Activated CD8-positive, alpha-beta memory T cell treated with anti-CD3 and anti-CD28 coated beads for 24 hours (primary cell): ENCODE results near the gene SLC25A10.

Experiments used
- DNase-seq: peaks from one replicate; pipeline ENCODE4 v3.0.0-alpha.2; 2020

The SLC25A10 gene, protein sequence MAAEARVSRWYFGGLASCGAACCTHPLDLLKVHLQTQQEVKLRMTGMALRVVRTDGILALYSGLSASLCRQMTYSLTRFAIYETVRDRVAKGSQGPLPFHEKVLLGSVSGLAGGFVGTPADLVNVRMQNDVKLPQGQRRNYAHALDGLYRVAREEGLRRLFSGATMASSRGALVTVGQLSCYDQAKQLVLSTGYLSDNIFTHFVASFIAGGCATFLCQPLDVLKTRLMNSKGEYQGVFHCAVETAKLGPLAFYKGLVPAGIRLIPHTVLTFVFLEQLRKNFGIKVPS

DNA sequence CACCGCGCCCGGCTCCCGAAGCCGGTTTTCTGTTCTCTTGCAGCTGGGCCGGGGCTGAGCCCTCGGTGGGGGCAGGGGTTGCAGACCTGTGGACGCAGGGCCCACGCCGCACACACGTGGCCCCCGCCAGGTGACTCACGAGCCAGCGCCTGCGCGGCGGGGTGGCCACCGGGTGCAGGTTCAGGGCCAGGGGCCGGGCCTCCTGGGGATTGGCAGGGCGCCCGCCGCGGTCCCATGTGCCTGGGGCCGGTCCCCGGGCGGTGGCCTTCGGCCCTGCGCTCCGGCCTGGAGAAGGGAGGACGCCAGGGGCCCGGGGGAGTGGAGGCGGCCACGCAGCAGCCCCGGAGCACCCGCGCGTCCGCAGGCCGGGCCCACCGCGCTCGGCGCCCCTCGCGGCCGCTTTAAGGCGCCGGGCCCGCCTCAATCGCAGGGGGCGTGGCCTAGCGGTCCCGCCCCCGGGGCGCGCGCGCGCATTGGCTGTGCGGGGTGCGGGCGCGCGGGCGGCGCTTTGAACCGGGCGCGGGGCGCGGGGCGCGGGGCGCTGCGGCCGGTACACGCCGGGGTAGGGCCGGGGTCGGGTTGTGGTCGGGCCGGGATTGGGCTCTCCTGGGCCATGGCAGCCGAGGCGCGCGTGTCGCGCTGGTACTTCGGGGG, at the start of gene SLC25A10:
Gene SLC25A10 (plus strand): TSS at position 471 of the 654 bp plus-strand sequence. CDS start 143 bp downstream, at position 614.
- DNase-seq, result peak; percentile 94

DNA sequence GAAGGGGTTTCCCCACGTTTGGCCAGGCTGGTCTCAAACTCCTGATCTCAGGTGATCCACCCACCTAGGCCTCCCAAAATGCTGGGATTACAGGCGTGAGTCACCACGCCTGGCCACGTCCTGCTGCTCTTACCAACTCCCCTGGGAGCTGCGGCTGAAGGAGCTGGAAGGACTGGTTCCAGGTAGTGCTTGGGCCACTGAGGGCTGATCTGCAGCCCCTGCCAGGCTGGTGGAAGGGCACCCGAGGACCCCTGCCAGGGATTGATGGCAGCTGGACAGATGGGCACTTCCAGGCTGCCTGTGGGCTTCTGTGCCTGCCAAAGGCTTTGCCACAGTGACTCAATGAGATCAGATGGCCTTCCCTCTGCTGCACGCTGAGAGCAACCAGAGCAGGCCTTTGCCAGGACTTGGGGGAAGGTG, 48.0 kb upstream of the SLC25A10 start:
- DNase-seq, result peak; percentile 66

DNA sequence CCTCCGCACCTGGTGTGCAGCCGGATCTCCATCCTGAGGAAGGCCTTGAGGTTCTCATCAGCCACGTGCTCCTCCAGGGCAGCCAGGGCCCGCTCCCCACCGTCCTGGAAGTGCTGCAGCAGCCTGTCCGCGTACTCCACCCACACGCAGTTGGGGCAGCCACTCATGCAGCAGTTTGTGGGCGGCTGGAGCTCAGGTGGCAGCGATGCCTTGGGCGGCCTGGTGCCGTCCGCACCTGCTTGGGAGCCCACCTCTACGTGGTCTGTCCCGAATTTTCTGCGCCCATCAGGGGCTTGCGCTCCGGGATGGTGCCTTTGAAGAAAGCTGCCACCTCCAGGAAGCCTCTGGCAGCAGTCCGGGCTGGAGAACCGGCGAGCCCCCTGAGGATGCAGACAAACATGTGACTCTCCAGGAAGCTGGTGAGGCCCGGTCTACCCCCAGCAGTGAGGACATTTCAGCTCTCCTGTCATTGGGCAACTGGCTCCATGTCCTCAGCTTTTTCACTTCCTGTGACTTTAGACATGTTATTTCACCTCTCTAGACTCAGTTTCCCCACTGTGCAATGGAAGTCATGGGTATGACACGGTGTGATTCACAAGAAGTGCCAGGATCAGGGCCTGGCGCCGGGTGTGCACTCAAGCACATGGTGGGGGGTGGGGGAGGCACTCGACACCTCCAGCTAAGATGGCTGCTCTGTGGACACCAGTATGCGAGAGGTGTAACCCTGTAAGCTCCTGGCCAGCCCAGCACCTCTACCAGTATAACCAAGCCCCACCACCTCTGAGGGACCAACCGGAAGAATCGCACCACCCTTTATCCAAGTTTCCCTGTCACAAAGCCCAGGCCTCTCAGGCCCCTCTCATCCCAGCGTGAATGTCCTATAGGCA, 46.6 kb upstream of the SLC25A10 start:
- DNase-seq, result peak; percentile 88

DNA sequence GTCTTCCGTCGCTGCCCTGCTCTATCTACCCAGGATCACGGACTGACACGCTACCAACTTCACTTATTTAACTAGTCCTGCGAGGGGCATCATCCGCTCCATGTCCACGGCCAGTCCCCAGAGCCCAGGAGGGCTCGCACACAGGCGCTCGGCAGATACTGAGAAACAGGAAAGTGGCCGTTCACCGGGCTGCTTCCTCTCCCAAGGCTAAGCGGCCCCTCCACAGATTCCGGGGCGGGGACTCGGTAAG, 46.1 kb upstream of the SLC25A10 start:
- no peak for DNase-seq

DNA sequence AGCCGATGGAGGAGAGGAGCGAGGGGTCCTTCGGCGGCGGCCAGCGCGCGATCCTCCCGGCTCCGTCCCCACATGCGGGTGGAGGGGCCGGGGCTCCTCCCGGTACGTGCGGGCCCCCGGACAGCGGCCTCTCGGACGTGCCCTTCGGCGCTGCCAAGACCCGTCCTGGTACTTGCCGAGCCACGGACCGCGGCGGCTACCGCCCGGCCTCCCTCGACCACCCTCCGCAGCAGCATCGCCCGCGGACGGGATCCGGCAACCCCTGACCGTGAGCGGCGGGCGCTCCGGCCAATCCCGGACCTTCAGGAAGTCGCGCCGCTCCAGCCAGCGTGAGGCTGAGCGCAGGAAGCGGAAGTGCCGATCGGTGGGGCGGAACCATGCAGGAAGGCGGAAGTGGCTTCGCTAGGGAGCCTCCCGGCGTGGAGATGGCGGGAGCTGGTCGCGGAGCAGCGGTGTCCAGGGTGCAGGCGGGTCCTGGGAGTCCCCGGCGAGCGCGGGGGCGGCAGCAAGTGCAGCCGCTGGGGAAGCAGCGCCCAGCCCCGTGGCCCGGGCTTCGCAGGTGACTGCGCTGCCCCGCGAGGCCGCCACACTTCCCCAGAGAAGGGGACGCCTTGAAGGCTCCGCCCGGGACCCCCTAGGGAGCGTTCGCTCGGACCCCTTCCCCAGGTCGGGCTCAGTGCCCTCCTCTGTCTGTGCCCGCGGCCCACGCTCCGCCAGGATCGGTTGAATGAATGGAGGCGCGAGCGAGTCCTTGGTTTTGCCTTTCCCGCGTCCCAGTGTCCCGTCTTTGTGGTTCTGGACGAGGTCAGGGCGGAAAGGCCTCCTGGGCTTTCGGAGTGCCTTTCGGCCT, 45.5 kb upstream of the SLC25A10 start, which contains the start of the genes CCDC137 and OXLD1:
Gene CCDC137 (plus strand): TSS at position 396 of the 850 bp plus-strand sequence. CDS start 30 bp downstream, at position 426.
Gene OXLD1 (minus strand): TSS at position 264 of the 850 bp plus-strand sequence. CDS start 28 bp downstream, at position 236.
- peak; percentile 95 for DNase-seq

DNA sequence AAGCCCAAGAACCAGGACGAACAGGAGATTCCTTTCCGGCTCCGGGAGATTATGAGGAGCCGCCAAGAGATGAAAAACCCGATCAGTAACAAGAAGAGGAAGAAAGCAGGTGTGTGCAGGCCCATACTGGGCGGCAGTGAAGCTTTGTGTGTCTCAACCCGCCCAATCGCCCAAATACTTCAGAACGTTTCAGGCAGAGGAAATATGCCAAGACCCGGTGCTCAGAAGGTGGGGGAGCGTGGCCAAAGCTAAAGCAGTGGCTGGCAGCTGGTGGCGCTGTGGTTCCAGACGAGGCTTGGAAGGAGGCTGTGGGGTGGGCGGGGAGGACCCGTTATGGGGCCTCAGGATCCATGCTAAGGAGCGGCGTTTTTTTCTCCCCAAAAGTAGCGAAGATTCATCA, 44.3 kb upstream of the SLC25A10 start:
- DNase-seq, result no peak

DNA sequence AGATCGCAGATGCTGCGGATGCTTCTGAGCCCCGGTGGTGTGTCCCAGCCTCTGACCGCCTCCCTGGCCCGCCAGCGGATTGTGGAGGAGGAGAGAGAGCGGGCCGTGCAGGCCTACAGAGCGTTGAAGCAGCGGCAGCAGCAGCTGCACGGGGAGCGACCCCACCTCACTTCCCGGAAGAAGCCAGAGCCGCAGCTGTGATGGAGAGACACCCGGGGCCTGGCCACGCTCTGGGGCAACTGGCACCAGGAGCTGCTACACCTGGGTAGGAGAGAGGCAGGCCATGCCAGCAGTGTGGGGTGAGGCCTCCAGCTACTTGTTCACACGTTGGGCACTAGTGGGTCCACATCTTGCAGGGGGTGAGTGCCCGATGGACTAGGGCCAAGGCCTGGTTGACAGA, 39.6 kb upstream of the SLC25A10 start:
- no peak for DNase-seq

DNA sequence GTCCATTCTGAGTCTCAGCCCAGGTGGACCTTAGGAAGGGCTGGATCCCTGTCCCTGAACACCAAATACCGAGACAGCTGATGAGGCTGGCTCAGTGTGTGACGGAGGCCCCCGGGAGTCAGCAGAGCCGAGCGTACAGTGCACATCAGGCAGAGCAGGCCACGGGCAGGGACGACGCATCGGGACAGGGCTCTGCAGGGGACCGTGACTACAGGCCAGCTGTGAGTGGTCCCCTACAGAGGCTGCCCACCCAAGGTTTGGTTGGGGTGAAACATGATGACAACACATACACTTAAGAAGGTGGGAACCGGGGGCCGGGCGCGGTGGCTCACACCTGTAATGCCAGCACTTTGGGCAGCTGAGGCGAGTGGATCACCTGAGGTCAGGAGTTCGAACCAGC, 39.1 kb upstream of the SLC25A10 start:
- no peak for DNase-seq

DNA sequence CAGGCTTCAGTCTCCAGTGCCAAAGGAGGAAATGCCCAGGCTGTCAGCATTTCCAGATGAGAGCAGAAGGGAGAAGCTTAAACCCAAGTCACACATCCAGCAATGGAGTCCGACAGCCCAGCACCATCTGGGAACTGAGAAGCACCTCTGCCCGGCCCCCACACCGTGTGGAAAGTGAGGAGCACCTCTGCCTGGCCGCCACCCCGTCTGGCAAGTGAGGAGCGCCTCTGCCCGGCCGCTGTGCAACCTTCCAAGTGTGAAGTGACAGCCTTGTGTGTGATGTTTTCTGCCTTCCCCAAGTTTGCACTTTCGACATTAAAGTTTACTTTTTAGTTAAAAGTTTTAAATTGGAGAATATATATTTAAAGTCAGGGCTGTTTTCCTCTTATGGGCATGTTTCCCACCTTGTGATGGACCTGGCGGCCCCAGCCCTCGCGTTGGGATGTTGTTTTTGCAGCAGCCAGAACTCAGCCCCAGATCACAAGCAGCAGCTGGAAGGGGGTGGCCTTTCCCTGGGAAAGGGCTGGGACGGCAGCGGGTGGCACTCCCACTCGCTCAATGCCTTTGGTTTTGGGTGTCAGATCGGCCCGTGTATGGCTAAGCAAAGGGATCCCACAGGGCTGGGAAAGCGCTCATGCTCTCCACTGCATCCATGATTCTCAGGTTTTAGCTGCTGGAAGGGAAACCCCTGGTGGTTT, 38.4 kb upstream of the SLC25A10 start:
- no peak for DNase-seq

DNA sequence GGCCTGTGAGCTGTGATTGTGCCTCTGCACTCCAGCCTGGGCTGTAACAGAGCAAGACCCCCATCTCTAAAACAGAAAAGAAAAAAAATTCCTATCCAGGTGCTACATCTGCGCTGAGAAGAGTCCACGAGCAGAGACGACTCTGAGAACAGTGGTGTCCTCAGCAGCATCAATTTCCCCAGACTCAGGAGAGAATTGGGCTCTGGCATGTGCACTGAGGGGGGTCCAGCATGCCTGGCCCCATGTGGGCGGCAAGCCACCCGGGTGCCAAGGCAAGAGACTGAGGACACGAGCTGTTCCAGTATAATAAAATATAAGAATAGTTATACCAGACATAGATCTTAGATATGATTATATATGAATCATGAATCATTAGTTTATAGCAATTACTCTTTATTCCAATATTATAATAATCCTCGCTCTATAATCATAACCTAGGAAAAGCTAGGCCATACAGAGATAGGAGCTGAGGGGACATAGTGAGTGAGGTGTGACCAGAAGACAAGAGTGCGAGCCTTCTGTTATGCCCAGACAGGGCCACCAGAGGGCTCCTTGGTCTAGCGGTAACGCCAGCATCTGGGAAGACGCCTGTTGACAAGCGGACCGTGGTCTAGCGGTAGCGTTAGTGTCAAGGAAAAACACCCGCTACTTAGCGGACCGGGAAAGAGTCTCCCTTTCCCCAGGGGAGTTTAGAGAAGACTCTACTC, 36.4 kb upstream of the SLC25A10 start:
- DNase-seq, result peak; percentile 71

DNA sequence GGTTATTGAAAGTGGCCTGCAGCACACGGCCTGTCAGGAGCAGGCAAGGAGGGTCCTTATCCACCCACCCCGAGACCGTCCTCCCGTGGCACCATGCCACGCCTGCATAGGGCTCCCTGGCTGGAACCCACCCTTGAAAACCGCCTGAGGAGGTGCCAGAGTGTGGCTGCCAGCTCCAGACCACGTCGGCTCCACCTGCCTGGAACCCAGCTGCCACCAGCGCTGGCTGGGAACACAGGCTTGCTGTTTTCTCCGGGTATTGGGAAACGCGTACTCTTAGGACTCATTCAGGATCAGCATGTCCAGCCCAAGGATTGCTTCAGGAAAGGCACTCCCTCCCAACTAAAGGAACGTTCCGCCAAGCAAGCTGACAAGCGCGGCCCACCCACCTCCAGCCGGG, 35.2 kb upstream of the SLC25A10 start:
- DNase-seq, result no peak

DNA sequence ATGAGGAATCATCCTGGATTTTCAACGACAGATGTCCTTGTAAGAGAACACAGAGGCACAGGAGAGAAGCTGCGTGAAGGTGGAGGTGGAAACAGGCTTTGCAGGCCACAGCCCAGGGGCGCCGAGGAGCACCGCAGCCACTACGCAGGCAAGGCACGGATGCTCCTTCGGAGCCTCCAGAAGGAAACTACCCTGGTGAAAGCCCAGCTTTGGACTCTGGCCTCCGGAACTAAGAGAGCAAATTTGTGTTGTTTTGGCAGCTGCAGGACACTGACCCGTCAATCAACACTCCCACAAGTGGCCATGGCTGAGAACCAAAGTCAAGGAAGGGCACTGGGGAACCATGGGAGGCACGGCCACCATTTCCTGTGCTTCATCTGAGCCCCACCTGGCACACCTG, 31.9 kb upstream of the SLC25A10 start:
- DNase-seq, result no peak

DNA sequence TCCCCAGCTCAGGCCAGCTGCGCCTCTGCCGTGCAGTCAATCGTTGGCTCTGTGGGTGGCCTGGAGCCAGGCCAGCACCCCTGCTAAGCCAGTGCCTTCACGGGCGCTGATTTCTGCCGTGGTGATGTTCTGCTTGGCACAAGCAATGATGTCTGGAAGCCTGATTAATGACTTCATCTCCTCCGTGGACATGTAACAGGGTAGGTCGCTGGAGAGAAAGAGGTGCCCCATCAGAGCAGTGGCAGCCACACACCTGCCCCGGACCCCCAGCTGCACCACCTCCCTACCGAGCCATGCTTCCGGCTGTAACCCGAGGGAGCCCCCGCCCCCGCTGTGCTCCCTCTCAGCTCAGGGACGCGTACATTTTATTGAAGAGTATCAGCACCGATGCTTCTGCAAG, 30.4 kb upstream of the SLC25A10 start:
- DNase-seq, result no peak

DNA sequence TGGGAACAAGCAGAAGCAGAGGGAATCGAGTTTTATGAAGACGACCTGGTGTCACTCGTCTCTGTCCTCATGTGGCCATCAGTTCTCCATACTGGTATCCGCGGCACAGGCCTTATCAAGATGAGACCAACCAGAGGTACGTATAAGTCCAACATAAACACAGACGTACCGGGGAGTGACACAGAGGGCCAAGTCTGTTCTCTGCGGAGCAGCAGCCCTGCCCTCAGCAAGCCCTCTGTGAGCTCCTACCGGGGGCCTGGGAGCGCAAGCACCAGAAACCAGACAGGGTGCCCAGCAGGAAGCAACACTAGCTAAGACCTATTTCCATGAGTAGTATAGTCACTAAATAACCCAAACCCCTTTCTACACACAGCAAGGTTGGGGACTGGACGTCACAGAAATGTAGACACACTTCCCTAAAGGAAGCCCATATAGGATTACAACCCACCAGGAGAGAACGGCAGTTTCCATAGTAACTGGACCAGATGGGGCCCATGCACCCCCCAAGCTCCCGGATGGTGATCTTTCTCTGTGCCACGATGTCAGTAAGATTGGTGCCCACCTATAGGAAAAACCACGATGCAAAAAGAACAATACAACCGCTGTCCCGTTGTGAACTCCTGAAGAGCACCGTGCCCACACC, 29.4 kb upstream of the SLC25A10 start:
- DNase-seq, result no peak

DNA sequence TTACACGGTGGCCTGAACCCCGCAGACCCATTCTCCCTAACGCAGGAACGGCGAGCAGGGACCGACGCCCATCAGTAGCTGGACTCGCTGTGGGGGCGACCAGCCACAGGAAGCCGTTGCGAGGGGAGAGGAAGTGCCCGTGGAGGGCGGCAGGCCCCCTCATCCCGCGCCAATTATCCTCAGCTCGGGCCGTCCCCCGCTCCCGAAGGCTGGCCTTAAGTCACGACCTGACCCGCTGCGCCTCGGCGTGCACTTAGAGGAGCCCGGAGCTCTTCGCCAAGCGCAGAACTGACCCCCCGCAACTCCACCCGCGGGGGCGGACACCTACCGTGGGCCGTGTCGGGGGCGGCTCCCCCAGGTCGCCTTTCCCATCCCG, 28.9 kb upstream of the SLC25A10 start:
- DNase-seq, result no peak

DNA sequence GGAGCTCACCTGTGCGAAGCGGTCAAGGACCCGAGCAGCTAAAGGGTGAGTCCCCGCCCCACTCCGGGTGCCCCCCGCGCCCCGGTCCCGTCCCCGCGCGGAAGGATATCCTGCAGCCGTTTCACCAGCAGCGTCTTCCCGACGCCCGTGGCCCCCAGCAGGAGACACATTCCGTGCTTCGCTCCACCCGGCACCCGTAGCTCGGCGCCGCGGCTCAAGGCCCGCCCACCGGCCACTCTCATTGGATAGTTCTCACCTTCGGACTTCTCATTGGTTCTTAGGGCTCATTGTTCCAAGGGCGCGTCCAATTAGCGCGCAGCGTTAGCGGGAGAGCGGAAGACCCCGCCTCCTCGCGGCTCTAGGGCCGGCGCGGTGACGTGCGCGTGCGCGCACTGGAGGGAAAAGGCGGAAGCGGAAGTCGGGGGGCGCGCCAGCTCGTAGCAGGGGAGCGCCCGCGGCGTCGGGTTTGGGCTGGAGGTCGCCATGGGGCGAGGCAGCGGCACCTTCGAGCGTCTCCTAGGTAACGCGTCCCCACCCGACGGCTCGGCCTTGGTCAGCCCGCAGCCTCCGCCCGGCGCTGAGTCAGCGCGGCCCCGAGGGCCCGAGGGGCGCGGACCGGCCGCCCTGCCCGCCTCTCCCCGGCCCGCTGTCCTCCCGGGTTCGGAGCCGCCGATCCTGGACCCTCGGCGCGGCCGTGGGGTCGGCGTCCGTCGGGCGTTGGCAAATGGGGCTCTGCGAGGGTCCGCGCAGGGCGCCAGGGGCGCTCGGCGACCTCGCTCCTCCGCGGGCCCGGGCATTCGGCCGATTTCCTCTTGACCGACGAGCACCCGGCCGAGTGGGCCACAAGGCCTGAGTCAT, 28.3 kb upstream of the SLC25A10 start, which contains the start of the genes ARL16 and HGS:
Gene ARL16 (minus strand): TSS at position 214 of the 858 bp plus-strand sequence. CDS start 44 bp downstream, at position 170.
Gene HGS (plus strand): TSS at position 428 of the 858 bp plus-strand sequence. CDS start 56 bp downstream, at position 484.
- DNase-seq, result peak; percentile 98

DNA sequence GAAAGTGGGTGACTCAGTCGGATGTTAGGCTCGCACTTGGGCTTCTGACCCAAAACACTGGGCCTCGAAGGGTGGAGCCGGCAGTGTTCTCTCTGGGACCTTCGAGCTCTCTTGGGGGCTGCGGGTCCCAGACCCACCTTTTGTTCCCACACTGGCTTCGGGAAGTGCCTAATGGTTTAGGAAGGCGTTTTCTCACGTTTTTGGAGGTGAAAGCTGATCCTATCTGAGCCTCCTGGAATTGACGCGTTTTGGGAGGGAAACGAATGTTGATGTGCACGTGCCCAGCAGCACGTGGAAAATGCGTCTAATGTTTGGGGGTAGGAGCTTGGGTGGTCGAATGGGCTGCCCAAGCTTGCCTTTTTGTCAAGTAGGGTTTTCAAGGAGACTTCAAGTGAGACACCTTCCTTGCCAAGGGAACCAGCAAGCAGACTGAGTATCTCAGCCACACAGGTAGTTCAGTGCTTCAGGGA, 27.6 kb upstream of the SLC25A10 start:
- DNase-seq, result peak; percentile 72

DNA sequence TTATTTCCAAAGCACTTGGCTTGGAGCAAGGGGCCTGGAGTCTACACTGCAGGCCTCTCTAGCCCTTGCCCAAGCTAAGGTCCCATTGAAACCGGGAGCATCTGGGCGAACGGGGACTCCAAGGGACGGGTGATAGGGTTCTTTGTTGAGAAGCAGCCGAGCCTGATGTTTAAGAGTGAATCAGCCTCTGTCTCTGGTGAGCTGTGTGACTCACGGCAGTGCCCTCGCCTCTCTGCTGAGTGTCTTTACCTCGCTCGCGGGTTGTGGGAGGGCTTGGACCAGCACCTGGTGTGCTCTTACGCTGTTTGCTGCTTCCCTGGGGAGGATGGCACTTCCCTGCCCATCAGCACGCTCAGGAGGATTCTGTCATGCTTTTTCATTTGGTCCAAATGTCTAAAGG, 27.0 kb upstream of the SLC25A10 start:
- DNase-seq, result peak; percentile 61

DNA sequence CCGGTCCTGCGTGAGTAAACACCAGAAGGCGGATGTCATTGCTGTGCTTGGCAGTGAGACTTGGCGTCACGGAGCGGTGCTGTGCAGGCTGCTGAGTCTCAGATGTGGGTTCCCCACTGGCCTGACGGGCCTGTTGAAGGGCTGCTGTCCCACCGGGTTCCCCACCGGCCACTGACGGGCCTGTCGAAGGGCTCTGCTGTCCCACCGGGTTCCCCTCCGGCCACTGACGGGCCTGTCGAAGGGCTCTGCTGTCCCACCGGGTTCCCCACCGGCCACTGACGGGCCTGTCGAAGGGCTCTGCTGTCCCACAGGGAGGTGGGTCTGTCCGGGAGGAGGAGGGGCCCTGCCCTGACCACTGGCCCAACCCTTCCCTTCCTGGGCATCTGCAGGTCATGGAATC, 25.5 kb upstream of the SLC25A10 start:
- no peak for DNase-seq
